ENCODE results near the gene RCAN1. TPM values are rescaled to one million over a fixed set of nuclear protein-coding genes. Genes with fewer than 3 reads are reported as not detected.

RCAN1 gene
- 10 to 100 TPM; 60.8 to 87.2 (median 66.1) TPM for total RNA-seq (2021; fragmentation: NEBNext Ultra II Directional; extraction: Animal tissue kit (Norgen Biotek cat#: 25700))
- long read RNA-seq, transcript RCAN1-202 (4 exons, 2,408 nt), result major isoform, 77 of 93 reads
- long read RNA-seq, partial matches to known transcripts, result 14 of 93 reads
- long read RNA-seq, other reads (novel, unspliced or antisense), result 1 of 93 reads

DNA sequence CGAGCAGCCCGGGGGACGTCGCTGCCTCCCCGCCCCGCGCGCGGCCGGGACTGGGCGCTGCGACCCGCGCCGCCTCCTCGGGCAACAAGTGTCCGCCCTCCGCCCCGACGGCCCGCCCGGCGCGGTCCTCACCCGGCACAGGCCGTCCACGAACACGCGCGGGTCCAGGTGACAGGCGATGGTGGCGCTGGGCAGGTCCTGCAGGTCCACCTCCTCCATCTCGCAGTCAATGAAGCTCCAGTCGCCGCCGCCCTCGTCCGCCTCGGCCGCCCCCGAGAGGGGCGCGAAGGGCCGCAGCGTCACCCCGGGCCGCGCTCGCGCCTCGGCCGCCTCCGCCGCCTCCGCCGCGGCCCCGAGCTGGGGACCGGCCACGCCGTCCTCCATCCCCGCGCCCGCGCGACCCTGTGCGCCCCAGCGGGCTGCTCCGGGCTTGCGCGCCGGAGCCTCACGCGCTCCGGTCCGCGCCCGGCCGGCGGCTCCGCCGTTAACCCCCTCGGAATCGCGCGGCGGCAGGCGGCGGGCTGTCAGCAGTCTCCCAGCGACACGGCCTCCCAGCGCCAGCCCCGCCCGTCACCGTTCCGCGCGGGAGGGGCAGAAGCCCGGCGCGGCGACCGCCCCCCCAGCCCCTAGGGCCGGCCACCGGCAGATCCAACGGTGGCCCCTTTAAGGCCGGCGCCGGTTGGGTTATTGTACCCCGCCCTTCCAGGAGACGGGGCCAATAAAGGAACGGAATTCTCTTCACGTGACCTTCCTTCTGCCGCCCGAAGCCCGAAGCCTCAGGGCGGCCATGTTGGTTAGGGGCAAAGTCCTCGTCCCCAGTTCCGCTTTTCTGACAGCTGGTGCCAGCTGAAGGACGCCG lies at the start of gene RCAN1:
Gene RCAN1, minus strand, starts transcription at position 486 of the 859 bp plus-strand sequence. Its CDS starts 102 bp downstream, at position 384.
- H3K4me1 Mint-ChIP-seq (ENCODE audit: low read depth), result peaks cover 11% of the 10 kb centered on the region
- H3K27ac Mint-ChIP-seq, result peak within 1 kb of the TSS; percentile 80
- H3K36me3 Mint-ChIP-seq (ENCODE audit: low read depth), result no peaks in the 10 kb centered on the region
- TF ChIP-seq, protein P1, sequence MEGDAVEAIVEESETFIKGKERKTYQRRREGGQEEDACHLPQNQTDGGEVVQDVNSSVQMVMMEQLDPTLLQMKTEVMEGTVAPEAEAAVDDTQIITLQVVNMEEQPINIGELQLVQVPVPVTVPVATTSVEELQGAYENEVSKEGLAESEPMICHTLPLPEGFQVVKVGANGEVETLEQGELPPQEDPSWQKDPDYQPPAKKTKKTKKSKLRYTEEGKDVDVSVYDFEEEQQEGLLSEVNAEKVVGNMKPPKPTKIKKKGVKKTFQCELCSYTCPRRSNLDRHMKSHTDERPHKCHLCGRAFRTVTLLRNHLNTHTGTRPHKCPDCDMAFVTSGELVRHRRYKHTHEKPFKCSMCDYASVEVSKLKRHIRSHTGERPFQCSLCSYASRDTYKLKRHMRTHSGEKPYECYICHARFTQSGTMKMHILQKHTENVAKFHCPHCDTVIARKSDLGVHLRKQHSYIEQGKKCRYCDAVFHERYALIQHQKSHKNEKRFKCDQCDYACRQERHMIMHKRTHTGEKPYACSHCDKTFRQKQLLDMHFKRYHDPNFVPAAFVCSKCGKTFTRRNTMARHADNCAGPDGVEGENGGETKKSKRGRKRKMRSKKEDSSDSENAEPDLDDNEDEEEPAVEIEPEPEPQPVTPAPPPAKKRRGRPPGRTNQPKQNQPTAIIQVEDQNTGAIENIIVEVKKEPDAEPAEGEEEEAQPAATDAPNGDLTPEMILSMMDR (IDR thresholded peaks at IDR 0.05), result no peak
- no peaks in the 10 kb centered on the region for H3K9me3 Mint-ChIP-seq
- peak within 1 kb of the TSS; percentile 95 for H3K4me3 Mint-ChIP-seq
- DNase-seq, result peak; percentile 86
- peaks cover 3% of the 10 kb centered on the region for H3K27me3 Mint-ChIP-seq (ENCODE audit: insufficient read depth)

DNA sequence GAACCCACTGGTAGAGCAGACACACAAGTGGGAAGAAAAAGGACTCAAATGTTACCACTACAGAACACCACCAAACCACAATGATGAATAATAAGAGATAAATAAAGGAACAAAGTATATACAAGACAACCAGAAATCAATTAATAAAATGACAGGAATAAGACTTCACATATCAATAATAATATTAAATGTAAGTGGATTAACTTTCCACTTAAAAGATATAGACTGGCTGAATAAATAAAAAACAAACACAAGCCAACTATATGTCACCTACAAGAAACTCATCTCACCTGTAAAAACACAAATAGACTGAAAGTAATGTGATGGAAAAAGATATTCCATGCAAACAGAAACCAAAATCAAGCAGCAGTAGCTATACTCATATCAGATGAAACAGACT lies 46.9 kb upstream of the RCAN1 start:
- H3K4me1 Mint-ChIP-seq (ENCODE audit: low read depth), result 0 out of 2 replicates have a peak, but pooled peaks cover 3% of the 10 kb centered on the region
- H3K27me3 Mint-ChIP-seq (ENCODE audit: insufficient read depth), result peaks cover 37% of the 10 kb centered on the region
- H3K9me3 Mint-ChIP-seq, result peaks cover 20% of the 10 kb centered on the region
- H3K36me3 Mint-ChIP-seq (ENCODE audit: low read depth), result peaks cover 13% of the 10 kb centered on the region
- H3K4me3 Mint-ChIP-seq, result no peak overlapping the region
- H3K27ac Mint-ChIP-seq, result no peak overlapping the region
- no peak for DNase-seq
- TF ChIP-seq, protein P1 (IDR thresholded peaks at IDR 0.05), result no peak

DNA sequence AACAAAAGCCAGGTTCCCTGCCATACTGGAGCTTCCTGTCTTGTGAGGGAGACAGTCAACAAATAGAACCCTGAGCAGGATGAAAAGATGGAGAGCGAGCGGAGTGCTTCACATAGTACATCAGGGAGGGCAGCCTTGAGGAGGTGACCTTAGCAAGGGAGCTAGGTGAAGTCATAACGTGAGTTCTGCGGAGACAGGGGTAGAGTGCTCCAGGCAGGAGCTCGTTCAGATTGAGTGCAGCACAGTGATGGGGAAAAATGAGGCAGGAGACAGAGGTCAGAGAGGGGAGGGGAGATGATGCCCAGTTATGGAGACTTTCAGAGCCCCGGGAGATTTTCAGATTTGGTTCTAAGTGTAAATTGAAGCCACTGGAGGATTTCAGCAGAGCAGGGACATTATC lies 38.6 kb upstream of the RCAN1 start:
- Mint-ChIP-seq H3K27ac (no peak overlapping the region), H3K4me1 (ENCODE audit: low read depth) (peaks cover under 1% of the 10 kb centered on the region; the same call in 1 of the 2 replicates), H3K27me3 (ENCODE audit: insufficient read depth) (peaks cover 45% of the 10 kb centered on the region), H3K9me3 (0 out of 2 replicates have a peak, but pooled peaks cover 6% of the 10 kb centered on the region), H3K4me3 (no peak overlapping the region), H3K36me3 (ENCODE audit: low read depth) (no peaks in the 10 kb centered on the region; the same call in 1 of the 2 replicates)
- TF ChIP-seq, protein P1 (IDR thresholded peaks at IDR 0.05), result no peak
- no peak for DNase-seq

DNA sequence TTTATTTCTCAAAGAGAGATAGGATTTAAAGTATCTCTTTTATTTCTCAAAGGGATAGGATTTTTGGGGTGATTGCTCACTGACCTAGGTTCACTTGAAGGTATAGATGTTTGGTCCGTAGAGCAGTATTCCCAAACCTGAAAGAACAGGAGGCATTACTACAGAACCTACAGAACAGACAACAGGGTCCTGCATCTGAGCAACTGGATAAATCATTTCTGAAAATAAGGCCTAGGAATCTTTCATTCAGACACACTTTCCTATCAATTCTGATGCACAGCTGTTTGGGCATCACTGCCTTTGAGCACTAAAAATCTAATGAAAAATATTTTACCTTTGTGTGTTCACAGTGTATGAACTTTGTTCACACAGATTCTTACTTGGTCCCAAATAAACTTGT lies 36.7 kb upstream of the RCAN1 start:
- DNase-seq, result no peak
- H3K27ac Mint-ChIP-seq, result no peak overlapping the region
- H3K27me3 Mint-ChIP-seq (ENCODE audit: insufficient read depth), result peaks cover 37% of the 10 kb centered on the region
- 0 out of 2 replicates have a peak, but pooled peaks cover 6% of the 10 kb centered on the region for H3K9me3 Mint-ChIP-seq
- no peak overlapping the region for H3K4me3 Mint-ChIP-seq
- H3K36me3 Mint-ChIP-seq (ENCODE audit: low read depth), result no peaks in the 10 kb centered on the region; the same call in 1 of the 2 replicates
- TF ChIP-seq, protein P1 (IDR thresholded peaks at IDR 0.05), result no peak
- peaks cover 14% of the 10 kb centered on the region for H3K4me1 Mint-ChIP-seq (ENCODE audit: low read depth)

DNA sequence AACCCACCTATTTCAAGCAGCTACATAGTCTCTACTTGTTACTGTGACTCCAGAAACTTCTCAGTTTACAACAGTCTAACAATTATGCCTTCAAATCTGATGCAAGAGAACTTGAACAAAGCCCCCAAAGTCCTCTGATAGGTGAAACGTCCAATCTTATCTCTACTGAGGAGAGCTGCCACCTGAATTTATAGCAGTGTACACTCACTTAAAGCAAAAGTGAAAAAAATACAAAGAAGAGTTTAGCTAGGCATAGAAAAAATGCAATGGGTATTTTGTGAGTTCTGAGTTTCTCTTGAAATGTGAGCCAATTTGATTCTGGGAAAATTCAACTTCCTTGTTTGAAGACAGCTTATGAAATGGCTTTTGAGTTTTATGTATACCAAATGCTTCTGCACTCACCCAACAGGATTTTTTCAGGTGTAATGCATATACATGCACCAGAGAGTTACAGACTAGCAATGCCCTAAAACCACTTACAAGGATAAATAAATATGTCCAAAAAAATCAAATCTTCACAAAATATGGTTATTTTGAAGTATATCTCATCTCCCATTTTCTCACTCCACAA lies 36.0 kb upstream of the RCAN1 start:
- Mint-ChIP-seq H3K9me3 (0 out of 2 replicates have a peak, but pooled peaks cover 6% of the 10 kb centered on the region), H3K4me1 (ENCODE audit: low read depth) (peaks cover 14% of the 10 kb centered on the region), H3K27me3 (ENCODE audit: insufficient read depth) (peaks cover 38% of the 10 kb centered on the region), H3K4me3 (no peak overlapping the region), H3K36me3 (ENCODE audit: low read depth) (no peaks in the 10 kb centered on the region), H3K27ac (no peak overlapping the region)
- TF ChIP-seq, protein P1 (IDR thresholded peaks at IDR 0.05), result no peak
- DNase-seq, result no peak

Measured in HFFc6 (cell line).